Brain microvascular endothelial cell (primary cell): ENCODE data around the gene ISLR2.

Source experiments
- DNase-seq: peaks from one replicate; pipeline ENCODE4 v3.0.0-alpha.2; 2020
- H3K27ac ChIP-seq: fragments of 250-450 bp; sonication (Bioruptor Pico); 2 replicates; pipeline ENCODE4 v1.5.1; 2020; ENCODE audit warnings: mild to moderate bottlenecking, moderate library complexity
- H3K27me3 ChIP-seq: fragments of 250-450 bp; sonication (Bioruptor Pico); replicated peaks from 2 replicates; pipeline ENCODE4 v1.5.1; 2020; ENCODE audit warnings: mild to moderate bottlenecking
- H3K36me3 ChIP-seq: fragments of 250-450 bp; sonication (Bioruptor Pico); replicated peaks from 2 replicates; pipeline ENCODE4 v1.5.1; 2020; ENCODE audit warnings: mild to moderate bottlenecking
- H3K4me3 ChIP-seq: 2 replicates; pipeline ENCODE4 v1.5.1; 2011; ENCODE audit warnings: low read depth, mild to moderate bottlenecking, control low read depth, low read length, moderate library complexity
- CTCF ChIP-seq: IDR thresholded peaks from 2 replicates; pipeline ENCODE4 v1.5.1; 2011; ENCODE audit warnings: low read depth, mild to moderate bottlenecking, moderate library complexity, low read length, control low read depth, inconsistent platforms; ENCODE audit errors: missing control alignments
- in situ Hi-C: cut with HindIII; loops from 2 replicates; pipeline ENCODE4 v1.10.0; 2017; ENCODE audit warnings: low sequenced_read_pairs, low pct_ligation_motif_present

The ISLR2 gene

GRCh38 chr15:74123658-74124057 is 6.7 kb upstream of the ISLR2 start:
- no peak overlapping the region for H3K4me3 ChIP-seq
- peaks cover 37% of the 10 kb centered on the region for H3K27me3 ChIP-seq
- H3K36me3 ChIP-seq = no peaks in the 10 kb centered on the region
- in situ Hi-C loops = loop anchor here (25.0 kb wide), 1 partner anchor 189 kb away; no protein-coding TSS in a partner anchor
- DNase-seq = no peak
- no peak overlapping the region for H3K27ac ChIP-seq
- TF ChIP-seq CTCF = no peak

- no peak for DNase-seq
- Histone ChIP-seq H3K27ac (no peak overlapping the region), H3K36me3 (no peaks in the 10 kb centered on the region), H3K27me3 (peaks cover 41% of the 10 kb centered on the region), H3K4me3 (no peak overlapping the region)
- in situ Hi-C loops = loop anchor here (25.0 kb wide), 1 partner anchor 188 kb away; no protein-coding TSS in a partner anchor
- TF ChIP-seq CTCF = no peak
Measured at GRCh38 chr15:74124196-74124595, 6.2 kb upstream of the ISLR2 start.

- no peak for TF ChIP-seq CTCF
- no peak for DNase-seq
- Histone ChIP-seq H3K27ac (no peak overlapping the region), H3K36me3 (no peaks in the 10 kb centered on the region), H3K27me3 (peaks cover 47% of the 10 kb centered on the region), H3K4me3 (no peak overlapping the region)
- in situ Hi-C loops = loop anchor here (25.0 kb wide), 1 partner anchor 188 kb away; no protein-coding TSS in a partner anchor
Measured at GRCh38 chr15:74124759-74125158, 5.6 kb upstream of the ISLR2 start.

GRCh38 chr15:74127255-74127953 is 3.0 kb upstream of the ISLR2 start:
- Histone ChIP-seq H3K4me3 (peak overlapping the region; percentile 39), H3K27me3 (peaks cover 56% of the 10 kb centered on the region), H3K27ac (no peak overlapping the region), H3K36me3 (no peaks in the 10 kb centered on the region)
- in situ Hi-C loops = no loop called here
- peak; percentile 98 for TF ChIP-seq CTCF
- DNase-seq = peak; percentile 75

- Histone ChIP-seq H3K36me3 (no peaks in the 10 kb centered on the region), H3K27ac (no peak overlapping the region), H3K27me3 (peaks cover 56% of the 10 kb centered on the region), H3K4me3 (peak overlapping the region; percentile 39)
- no peak for TF ChIP-seq CTCF
- DNase-seq = no peak
- in situ Hi-C loops = no loop called here
Measured at GRCh38 chr15:74127954-74128784, 2.2 kb upstream of the ISLR2 start.
